ENCODE measurements around the gene SUMO3. TPM values are rescaled to one million over a fixed set of nuclear protein-coding genes. Genes with fewer than 3 reads are reported as not detected.

SUMO3 gene
- total and polyA plus RNA-seq, 2 experiments from 2014 or later: 89.8 to 95.9 TPM

DNA sequence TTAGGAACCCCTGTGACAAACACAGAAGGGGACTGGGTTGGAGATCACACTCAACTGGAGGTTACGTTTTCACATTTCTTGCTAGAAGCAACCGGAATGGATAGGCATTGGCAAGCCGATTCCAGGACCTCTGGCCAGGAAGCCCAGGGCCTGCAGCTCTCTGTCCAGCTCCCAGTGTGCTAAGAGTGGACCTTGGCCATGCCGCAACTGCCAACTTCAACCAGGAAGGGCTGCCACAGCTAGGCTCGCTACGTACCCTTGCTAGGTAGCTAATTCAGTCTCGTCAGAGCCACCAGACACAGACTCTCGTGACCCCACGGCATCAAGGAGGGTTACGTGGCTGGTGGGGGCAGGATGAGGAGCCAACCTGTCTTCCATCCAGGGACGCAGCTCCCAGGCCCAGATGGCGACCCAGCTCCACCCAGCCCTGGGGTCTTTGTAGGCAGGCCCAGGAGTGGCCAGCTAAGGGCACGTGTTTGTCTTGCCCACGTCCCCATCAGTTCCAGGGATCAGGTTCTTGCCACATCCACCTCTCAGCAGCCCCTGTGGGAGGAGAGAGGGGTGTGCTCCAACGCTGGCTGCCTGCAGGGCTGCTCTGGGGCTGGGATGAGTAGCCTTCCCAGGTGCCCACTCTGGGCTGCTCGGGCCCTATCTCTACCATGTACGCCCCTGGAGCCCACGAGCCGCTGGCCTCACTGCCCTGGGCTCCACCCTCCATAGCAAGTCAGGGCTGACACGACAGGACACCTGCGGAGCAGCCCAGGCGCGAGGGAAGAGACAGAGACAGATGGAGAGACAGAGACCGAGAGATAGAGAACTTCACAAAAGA is 55.4 kb downstream of the SUMO3 start:
- Histone ChIP-seq H3K27ac (no peak overlapping the region), H3K36me3 (no peaks in the 10 kb centered on the region), H3K4me3 (no peak overlapping the region), H3K9me3 (ENCODE audit: low read depth) (no peaks in the 10 kb centered on the region), H3K27me3 (no peaks in the 10 kb centered on the region), H3K4me1 (ENCODE audit: low read depth) (no peaks in the 10 kb centered on the region)
- TF ChIP-seq, protein P1, sequence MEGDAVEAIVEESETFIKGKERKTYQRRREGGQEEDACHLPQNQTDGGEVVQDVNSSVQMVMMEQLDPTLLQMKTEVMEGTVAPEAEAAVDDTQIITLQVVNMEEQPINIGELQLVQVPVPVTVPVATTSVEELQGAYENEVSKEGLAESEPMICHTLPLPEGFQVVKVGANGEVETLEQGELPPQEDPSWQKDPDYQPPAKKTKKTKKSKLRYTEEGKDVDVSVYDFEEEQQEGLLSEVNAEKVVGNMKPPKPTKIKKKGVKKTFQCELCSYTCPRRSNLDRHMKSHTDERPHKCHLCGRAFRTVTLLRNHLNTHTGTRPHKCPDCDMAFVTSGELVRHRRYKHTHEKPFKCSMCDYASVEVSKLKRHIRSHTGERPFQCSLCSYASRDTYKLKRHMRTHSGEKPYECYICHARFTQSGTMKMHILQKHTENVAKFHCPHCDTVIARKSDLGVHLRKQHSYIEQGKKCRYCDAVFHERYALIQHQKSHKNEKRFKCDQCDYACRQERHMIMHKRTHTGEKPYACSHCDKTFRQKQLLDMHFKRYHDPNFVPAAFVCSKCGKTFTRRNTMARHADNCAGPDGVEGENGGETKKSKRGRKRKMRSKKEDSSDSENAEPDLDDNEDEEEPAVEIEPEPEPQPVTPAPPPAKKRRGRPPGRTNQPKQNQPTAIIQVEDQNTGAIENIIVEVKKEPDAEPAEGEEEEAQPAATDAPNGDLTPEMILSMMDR (IDR thresholded peaks at IDR 0.05; ENCODE audit: low read depth, low read length): no peak
- DNase-seq (ENCODE audit: low read depth in 1 of 2, low spot score in 1 of 2): no peak

DNA sequence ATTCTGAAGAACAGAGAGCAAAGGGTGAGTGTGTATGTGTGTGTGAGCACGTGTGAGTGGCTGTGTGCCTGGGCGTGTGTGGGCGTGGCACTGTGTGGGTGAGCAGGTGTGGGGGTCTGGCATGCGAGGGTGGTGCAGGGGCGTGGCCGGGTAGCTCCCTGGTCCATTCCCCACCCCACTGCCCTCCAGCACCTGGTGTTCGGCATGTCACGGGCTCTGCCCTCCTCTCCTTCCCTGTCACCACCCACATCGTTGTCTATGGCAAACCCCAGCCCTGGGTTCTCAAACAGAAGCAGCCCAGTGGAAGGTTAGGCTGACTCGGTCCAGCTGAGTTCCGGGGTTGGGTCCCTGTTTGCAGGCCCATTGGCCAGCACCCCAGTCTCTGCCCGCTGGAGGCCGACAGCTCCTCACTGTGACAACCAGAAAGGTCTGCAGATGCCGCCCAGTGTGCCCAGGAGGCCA is 56.1 kb downstream of the SUMO3 start:
- no peak overlapping the region for H3K27ac ChIP-seq
- no peaks in the 10 kb centered on the region for H3K27me3 ChIP-seq
- TF ChIP-seq, protein P1 (IDR thresholded peaks at IDR 0.05; ENCODE audit: low read depth, low read length): no peak
- DNase-seq (ENCODE audit: low read depth in 1 of 2, low spot score in 1 of 2): no peak
- no peak overlapping the region for H3K4me3 ChIP-seq
- no peaks in the 10 kb centered on the region for H3K36me3 ChIP-seq
- H3K4me1 ChIP-seq (ENCODE audit: low read depth): no peaks in the 10 kb centered on the region
- no peaks in the 10 kb centered on the region for H3K9me3 ChIP-seq (ENCODE audit: low read depth)

DNA sequence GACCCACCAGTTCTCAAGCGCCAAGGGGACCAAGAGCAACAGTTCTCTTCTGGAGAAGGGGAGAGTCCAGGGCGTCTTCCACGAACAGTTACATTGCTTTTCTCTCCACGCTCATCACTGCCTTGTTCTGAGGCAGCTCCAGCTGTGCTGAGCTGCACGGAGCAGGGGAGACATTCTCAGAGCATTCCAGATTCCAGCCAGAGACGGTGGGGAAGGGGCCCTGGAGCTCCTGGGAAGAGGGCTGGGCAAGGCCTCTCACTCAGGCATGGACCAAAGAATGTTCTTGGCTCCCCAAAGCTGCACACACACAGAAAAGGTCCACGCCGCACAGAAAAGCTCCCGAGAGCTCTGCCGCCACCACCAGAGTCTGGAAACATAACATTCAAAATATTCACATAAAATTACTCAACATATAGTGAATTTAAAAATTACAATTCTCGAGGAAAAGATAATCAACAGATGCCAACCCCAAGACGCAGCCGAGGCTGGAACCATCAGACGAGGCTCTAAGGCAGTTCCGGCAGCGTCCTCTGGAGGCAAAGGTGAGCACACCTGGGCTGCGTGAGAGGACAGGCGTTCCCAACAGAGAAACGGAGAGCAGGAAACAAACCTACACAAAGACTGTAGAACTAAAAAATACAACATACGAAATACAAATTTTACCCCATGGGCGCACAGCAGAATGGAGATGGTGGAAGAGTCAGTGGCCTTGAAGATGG is 56.7 kb downstream of the SUMO3 start:
- Histone ChIP-seq H3K36me3 (no peaks in the 10 kb centered on the region), H3K4me1 (ENCODE audit: low read depth) (no peaks in the 10 kb centered on the region), H3K4me3 (no peak overlapping the region), H3K27me3 (no peaks in the 10 kb centered on the region), H3K9me3 (ENCODE audit: low read depth) (no peaks in the 10 kb centered on the region), H3K27ac (no peak overlapping the region)
- DNase-seq (ENCODE audit: low read depth in 1 of 2, low spot score in 1 of 2): peak in 1 of 2 donors; percentile 30
- TF ChIP-seq, protein P1 (IDR thresholded peaks at IDR 0.05; ENCODE audit: low read depth, low read length): peak; percentile 29

DNA sequence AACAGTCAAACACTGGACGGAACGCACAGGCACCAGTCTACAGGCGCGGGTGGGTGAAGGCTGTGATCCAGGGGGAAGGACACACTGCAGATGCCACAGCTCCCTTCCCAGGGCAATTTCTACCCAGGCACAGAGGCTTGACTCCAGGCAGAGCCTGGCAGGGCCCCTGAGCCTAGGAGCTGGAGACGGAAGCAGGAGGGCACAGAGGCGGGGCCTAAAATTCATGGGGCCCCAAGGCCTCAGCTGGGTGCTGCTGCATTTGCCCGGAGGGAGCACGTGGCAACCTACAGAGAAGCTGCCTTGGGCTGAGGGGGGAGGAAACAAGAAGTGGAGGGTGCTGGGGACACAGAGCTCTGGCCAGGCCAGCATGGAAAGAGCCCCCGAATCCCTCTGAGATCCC is 57.5 kb downstream of the SUMO3 start:
- TF ChIP-seq, protein P1 (IDR thresholded peaks at IDR 0.05; ENCODE audit: low read depth, low read length): no peak
- Histone ChIP-seq H3K36me3 (no peaks in the 10 kb centered on the region), H3K9me3 (ENCODE audit: low read depth) (no peaks in the 10 kb centered on the region), H3K27me3 (no peaks in the 10 kb centered on the region), H3K4me3 (no peak overlapping the region), H3K4me1 (ENCODE audit: low read depth) (no peaks in the 10 kb centered on the region), H3K27ac (no peak overlapping the region)
- no peak for DNase-seq (ENCODE audit: low read depth in 1 of 2, low spot score in 1 of 2)

DNA sequence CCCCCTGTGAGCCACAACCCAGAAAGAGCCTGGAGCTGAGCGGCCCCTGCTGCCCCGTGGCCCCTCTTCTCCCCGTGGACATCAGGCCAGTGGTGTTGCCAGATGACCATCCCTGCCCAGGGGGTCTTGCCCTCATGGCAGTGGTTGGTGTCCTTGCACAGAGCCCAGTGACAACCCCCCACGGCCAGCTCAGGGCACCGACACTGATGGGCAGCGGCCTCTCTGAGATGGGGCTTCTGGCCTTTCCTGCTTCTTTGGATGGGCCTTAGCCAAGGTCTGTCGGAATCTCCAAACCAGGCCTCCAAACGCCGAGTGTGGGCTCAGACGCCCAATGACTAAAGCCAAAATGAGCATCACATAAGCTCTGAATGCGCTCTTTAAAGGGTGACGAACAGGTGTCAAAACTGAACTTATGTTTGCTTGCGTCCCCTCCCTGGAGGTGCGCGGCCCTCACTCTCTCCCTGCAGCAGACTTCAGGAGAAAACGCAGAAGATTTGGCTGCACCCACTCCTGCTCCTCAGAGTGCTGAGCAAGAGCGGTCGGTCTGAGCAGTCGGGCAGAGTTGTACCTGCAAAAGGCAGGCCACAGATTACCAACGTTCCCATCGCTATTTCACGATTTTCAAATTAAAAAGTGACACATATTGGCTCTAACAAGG is 58.1 kb downstream of the SUMO3 start:
- Histone ChIP-seq H3K9me3 (ENCODE audit: low read depth) (no peaks in the 10 kb centered on the region), H3K4me3 (no peak overlapping the region), H3K27ac (no peak overlapping the region), H3K27me3 (no peaks in the 10 kb centered on the region), H3K4me1 (ENCODE audit: low read depth) (no peaks in the 10 kb centered on the region), H3K36me3 (no peaks in the 10 kb centered on the region)
- TF ChIP-seq, protein P1 (IDR thresholded peaks at IDR 0.05; ENCODE audit: low read depth, low read length): no peak
- no peak for DNase-seq (ENCODE audit: low read depth in 1 of 2, low spot score in 1 of 2)
